GM18909 (cell line): ENCODE measurements around the gene PDE1A.

Experiments
- ATAC-seq: cut with Tn5 transposase; IDR thresholded peaks from one replicate; pipeline ENCODE4 v1.9.1; 2021; ENCODE audit warnings: mild to moderate bottlenecking; ENCODE audit not compliant: unreplicated experiment, poor library complexity

Gene PDE1A

DNA sequence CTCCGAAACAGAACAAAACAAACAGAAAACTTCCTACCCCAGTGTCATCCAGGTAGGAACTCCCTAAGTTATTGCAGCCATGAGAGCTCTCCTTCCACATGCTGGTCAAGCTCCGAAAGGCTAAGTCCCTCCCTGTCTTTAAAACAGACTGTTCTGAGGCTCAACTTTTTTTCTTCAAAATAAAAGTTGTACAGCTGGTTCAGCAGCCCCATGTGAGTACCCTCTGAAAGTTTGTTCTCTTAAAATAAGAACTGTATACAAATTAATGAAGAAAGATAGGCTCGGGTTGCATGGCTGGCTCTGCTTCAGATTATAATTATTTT is at the start of gene PDE1A:
TSS of gene PDE1A (minus strand) at position 119 of the 323 bp plus-strand sequence.
- no peak for ATAC-seq

DNA sequence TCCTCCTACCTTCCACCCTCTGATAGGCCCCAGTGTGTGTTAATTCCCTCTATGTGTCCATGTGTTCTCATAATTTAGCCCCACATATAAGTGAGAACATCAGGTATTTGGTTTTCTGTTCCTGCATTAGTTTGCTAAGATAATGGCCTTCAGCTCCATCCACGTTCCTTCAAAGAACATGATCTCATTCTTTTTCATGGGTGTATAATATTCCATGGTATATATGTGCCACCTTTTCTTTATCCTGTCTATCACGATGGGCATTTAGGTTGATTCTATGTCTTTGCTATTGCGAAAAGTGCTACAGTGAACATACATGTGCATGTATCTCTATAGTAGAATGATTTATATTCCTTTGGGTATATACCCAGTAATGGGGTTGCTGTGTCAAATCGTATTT is 46.8 kb upstream of the PDE1A start:
- ATAC-seq: no peak

DNA sequence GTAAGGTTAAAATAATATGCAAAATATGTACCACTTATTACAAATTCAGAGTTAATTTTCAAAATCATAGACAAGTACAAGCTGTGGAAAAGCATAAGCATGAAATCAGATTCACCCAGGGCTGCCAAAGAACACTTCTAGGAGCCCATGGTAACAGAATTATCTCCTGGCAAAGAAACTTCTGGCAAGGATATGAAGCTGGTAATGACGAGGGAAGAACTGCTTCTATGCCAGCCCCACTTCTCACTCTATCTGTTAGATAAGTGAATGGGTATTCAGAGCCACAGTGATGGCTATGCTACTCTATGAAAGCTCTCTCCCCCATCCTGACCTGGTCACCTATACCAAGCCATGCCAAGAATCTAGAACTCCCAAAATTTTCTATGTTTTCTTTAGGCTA is 36.9 kb upstream of the PDE1A start:
- ATAC-seq: no peak

DNA sequence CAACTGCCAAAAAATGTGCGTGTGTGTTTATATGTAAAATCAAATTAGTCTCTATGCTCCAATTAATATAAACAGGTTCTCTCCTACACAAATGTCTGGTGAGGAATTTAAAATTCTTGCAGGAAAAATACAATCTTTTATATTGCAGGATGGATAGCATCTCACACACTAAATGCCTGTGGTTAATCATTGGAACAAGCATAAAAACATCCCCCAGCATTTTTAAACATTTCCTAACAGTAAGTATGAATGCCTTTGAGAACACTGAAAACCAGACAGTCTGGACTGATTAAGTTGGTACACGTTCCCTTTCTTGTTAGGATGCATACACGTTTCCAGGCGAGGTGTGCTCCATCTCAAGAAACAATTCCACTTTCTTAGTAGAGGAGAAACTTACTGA is 29.9 kb upstream of the PDE1A start:
- ATAC-seq: no peak

DNA sequence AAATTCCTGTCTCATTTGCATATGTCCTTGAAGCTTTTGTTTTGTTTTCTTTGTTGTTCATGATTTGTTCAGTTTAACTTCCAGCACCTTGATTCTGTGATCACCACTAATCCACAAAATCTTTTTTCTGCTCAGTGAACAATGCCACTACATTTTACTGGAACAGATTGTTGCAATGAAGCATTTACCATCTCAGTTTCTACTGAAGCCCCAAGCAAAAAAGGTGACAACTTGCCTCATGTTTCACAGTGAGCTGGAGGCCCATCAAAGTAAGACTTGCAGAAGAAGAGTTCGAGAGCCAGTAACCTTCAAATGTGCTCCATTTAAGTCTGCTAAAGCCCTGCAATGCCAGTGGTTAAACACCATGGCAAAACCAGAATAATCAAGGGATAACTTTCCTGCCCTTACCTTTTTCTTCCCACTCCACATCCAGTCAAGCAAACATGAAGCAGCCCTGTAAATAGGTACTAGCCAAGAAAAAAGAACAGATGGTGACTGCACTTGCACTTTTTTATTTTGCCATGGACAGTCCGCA is 25.7 kb upstream of the PDE1A start:
- no peak for ATAC-seq

DNA sequence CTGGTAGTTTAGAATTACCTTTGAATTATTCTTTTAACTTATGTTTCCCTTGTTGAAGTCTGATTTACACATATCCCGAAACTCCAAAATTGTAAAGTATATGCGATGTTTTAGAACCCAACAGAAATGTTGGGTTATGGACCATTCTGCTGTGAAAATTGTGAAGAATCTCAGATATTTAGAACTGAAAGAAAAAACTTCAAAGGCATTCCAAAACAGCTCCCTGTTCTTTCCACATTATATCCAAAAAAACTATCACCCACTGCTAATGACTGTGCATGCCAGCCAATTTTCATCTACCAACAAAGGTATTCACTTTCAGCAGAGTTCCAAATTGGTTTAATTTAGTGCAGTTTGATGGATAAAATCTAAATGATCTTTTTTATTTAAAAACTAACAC is 21.5 kb upstream of the PDE1A start:
- ATAC-seq: no peak

DNA sequence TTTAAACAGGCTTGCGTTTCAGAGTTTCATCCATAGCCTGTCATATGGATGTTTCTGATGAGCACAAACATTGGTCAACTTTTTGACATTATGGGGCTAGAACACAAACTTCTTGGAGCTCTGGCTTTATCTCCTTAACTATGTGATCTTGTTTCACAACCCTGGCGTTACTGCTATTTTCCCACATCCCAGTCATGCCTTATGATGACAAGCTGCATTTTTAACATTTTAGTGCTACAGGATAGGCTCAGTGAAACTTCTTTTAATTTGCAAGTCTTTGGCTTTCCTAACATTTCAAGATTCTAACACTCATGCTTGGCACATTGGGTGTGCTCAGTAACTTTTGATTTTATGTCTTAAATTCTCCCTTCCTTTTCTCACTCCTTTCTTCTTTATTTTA is 21.0 kb upstream of the PDE1A start:
- ATAC-seq: no peak

DNA sequence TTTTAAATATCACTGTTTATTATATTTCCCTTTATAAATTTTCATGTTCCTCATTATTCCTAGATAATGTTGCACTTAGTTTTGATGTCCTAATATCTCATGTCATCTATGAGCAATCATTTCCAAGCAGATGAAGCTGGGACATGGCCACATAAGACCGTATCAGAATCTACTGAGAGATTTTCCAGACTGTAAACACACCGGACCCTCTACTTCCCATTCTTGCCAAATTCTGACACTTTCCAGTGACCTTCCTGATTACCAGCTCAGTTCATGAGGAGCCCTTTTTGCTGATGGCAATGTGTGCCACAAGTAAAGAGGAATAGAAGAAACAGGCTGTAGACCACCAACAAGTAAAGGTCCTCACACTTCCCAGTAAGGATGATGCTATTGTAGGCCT is 20.3 kb upstream of the PDE1A start:
- ATAC-seq: no peak

DNA sequence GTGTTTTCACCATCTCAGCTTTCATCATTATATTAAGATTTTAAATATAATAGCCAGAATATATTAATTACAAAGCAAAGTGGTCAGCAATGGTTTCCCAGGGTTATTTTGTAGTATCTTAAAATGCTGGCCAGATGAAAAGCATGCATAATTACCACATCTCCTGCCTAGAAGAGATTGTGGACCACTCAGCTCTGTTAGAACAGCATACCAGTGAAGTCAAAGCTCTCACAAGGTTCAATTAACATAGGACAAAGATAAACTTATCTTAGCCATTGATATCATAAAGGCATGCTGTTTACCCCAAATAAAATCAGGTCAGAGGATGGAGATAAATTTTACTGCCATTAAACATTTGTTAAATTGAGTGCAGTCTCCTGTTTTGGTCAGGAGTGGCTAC is 19.3 kb upstream of the PDE1A start:
- no peak for ATAC-seq

DNA sequence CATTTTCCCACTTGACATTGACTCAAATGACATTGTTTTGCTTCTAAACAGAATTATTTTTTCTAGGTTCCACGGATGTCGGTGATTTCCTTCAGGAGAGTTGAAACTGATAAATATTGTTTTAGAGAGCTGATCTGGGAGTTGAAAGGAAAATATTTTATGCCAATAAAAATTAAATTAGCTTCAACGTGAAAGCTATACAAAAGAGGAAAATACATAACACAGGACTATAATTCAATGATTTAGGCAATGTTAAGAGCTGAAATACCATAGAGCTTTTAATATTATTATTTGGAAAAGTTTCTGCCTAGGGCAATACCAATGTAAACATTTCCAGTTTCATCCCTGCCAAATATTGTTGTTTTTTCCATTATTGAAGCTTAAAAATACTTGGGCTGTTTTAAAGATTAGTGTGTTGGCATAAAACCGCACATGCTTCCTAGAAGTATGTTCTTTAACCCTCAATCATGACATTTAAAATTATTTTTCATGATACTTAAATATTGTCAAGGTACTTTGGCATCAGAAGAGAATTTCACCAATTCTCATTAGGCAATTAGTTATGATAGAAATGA is 18.6 kb upstream of the PDE1A start:
- ATAC-seq: no peak

DNA sequence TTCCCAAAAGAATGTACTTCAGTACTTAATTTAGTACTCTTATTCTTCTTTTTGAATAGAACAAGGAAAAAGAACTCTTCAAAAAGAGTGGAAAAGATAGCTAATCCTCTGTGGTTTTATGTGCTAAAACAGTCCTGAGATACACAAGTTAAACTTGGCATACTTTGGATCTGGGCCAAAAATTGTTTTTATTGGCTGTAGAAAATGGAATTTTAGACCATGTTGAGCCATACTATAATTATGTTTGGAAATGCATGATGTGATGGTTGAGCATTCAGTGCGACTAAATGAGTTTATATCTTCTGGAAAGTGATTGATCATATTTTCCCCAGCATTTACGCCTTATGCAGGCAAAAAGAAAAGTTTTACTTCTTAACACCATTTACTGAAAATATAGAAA is 18.0 kb upstream of the PDE1A start:
- no peak for ATAC-seq

DNA sequence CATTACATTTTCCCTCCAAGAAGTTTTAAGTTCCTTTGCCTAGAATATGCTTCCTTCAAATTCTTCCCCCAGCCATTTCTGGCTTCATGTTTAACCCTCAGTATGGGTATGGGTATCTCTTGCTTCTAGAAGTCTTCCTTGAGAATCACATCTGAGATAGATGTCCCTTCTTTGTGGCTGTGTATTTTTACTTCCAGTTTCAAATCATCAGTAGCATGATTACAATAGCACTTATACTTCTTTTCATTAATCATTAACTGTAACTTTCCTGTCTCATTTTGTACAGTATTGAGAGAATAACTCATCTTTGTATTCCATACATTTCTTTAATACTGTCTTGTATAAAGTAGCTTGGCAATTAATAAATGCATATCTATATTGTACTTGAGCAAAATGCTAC is 17.3 kb upstream of the PDE1A start:
- peak; percentile 92 for ATAC-seq

DNA sequence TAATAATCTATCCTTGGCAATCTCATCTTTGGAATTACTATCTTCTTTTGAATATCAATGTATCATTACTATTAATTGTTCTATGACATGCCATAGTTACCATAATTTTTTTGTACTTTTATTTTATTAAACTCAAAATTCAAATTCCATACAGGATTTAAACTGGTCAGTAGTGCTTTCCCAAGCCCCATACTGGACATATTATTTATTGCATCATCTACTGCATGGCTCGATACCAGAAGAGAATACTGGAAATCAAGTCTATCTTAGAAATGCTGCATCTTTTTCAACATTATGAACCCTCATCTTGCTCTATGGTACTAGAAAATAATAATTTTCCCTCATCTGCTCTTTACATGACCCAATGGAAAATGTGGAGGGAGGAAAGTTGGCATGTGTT is 9.4 kb upstream of the PDE1A start:
- no peak for ATAC-seq

DNA sequence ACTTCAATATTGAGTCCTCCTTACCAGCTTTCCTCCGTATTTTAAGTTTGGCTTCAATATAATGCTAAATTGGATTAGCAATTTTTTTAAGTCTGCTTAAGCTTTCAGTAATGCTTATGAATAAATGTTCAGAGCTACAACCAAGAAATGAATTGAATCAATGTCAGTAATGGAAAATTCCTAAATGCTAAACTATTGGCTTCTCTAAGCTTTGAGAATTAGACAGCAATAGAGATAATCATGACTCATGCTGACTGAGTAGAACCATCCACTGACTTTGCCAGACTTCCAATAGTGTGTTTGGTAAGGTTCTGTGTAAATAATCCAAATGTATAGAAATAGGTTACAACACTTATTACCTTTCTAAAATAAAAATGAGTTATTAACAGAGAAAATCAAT is 8.9 kb upstream of the PDE1A start:
- no peak for ATAC-seq

DNA sequence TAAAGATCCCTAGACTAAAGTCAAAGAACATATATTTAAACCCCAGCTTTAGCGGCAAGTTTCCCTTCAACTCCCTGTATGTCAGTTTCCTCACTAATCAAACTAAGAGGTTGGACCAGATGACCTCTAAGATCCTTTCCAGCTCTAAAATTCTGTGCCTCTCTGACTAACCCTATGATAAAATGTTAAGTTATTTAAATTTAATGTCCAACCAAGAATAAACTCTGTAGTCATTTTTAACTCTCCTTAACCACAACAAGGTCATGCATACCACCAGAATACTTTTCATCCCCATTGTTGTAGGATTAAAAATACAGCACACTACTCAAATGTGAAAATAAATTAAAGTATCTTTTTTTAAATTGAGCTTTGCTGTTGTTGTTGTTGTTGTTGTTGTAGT is 5.2 kb upstream of the PDE1A start:
- no peak for ATAC-seq

DNA sequence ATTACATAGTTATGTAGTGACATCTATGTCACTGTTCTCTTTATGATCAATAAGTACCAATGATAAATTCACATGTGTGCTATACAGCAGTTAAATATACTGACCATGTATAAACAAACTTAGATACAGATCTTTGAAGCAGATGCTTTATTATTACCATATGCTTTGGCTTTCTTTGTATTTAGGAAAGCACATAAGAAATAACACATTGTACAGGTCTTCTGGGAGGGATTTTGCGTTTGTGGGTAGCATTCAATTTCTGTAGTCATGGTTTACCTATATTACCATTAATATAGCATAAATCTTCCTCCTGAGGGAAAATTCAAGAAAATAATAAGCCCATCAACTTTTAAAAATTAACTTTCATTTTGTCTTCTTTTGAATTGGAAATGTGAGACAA is 1.6 kb upstream of the PDE1A start:
- no peak for ATAC-seq

DNA sequence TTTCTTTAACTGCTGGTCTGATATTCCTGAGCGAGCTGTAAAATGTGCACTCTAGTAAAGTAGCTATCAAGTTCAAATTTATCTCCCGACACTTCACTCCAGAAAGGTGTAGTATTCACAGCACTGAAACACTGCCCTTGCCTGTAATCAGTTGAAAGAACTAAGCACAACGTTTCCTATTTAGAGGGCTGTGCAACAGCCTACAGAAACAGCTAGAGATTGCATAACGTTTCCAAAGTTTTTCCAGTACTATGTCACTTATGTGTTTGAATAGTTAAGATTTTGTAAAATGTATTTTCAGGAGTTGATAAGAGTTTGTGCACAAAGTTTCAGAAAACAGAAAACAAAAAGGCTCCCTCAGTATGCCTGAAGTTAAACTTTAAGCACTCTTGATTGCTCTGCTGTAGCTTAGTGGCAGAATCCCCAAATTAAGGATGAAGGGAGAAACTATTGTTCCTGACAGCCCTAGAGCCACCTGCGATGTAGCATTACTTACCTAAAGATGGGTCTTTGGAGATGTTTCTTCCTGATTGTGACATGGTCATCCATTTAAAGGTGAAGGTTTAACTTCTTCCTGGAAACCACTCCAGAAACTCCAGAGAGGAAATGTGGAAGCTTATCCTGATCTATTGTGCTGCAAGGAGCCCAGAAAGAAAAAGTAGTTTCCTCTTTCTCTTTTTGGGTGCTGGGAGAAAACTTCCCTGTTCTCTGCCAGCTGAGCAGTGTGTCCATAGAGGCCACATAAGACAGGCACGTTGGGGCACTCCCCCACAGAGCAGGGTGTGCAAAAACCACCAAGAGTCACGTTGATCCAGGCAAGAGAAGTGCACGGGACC is 536 bp downstream of the PDE1A start:
- ATAC-seq: no peak

DNA sequence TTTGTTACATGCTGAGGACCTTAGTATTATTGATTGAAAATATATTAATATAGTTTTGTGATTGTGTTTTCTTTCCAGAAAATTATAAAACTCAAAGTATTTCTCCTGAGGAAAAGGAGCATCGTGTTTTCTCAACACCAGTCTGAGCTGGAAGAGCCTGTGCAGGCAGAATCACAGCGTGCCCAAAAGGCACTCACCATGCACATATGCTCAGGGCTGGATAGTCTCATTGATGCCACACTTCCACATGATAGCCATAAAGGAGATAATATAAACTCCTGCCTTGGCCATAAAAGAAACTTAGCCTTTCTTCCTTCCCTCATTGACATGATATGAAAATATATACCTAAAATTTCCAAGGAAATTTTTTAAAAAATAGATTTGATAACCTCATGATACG is 4.0 kb downstream of the PDE1A start:
- ATAC-seq: no peak

DNA sequence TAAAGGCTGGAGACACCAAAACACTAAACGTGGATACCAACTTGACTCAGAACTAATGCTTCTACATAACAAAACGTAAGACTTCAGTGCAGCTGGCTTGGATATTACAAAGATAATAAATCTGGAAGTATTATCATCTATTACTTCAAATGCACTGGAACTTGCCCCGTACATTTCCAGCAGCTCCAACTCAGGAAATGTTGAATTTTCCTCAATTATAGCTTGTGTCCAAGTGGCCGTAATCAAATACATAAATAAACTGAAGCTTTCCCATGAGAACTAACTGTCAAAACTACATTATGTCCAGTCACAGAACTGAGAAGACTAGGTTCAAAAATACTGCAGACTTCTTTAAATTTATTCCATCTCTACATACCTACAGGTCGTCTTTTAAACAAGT is 6.2 kb downstream of the PDE1A start:
- ATAC-seq: no peak

DNA sequence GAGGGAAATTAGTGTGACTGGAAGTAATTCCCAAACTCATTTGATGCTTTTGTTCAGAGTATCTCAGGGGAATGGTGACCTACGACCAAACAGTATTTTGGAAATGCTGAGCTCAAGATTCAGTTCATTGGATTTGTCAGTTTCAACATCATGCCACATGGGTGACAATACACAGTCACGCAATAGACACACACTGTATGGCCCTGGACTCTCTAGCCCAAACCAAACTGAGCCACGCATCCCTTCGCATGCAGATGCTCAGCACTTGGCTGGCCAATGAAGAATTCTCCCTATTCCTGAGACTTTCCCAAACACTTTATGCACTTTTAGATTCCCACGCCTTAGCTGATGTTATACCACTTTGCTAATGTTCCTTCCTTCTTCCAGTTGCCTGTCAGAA is 10.0 kb downstream of the PDE1A start:
- no peak for ATAC-seq

DNA sequence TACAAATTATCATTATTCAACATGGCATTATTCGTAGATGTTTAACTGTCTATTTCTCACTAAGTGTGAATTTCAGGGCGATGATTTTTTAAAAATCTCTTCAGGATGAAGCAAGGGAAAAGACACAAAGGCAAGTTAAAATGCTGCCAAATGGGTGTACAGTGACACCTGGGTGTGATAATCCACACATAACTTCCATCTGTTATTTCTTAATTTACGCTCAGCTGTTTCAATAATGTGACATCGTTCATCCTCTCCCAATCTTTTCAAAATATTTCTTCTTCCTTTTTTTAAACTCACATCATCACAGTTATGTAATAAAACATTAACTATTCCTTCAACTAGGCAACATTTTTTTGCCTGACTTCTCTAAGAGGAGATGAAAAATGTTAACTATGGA is 10.6 kb downstream of the PDE1A start:
- ATAC-seq: no peak

DNA sequence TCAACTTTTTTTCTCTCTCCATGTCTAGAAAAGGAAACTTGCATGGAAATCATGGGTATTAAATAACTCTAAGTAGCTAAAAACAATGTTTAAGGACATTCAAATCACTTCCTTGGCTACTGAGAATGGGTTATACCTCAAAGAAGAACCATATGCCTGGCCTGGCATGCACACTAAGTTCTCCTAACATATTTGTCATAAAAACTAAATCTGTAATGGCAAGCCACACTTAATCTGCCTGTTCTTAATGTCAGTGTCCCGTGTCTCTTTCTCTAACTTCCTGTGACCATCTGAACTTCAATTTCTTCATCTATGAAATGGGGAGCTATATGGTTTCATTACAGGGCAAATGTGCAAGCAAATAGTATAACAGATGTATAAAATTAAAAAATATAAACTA is 11.1 kb downstream of the PDE1A start:
- ATAC-seq: no peak
